Kidney (tissue), 14 donors: Measurements from ENCODE around the gene STX3. TPM values are rescaled to one million over a fixed set of nuclear protein-coding genes. Genes with fewer than 3 reads are reported as not detected.

Source experiments
- DNase-seq, 5 donors: peaks; one replicate each; pipeline ENCODE4 v3.0.0-alpha.2; 2013 to 2020
- FAIRE-seq: peaks from 2 replicates; lab custom pipeline; 2012; peaks lifted over from hg19 to GRCh38; lab: Jason Lieb, UNC
- H3K27ac ChIP-seq, 2 donors: one replicate each; pipeline ENCODE4 v1.7.0; 2013; ENCODE audit warnings: low read depth in 2 of 2, low read length in 2 of 2, inconsistent platforms in 1 of 2
- H3K27me3 ChIP-seq: one replicate; pipeline ENCODE4 v1.7.1; 2013; ENCODE audit warnings: low read length, inconsistent platforms; ENCODE audit not compliant: control insufficient read depth, insufficient read depth
- H3K36me3 ChIP-seq, 3 donors: one replicate each; pipeline versions ENCODE4 v1.7.0 to v1.7.1; 2013; ENCODE audit warnings: low read length in 3 of 3, control low read depth in 1 of 3, inconsistent platforms in 1 of 3; ENCODE audit not compliant: insufficient read depth in 3 of 3, control insufficient read depth in 2 of 3
- H3K4me1 ChIP-seq, 3 donors: one replicate each; pipeline versions ENCODE4 v1.7.0 to v1.7.1; 2013; ENCODE audit warnings: low read length in 3 of 3, inconsistent platforms in 1 of 3, low read depth in 1 of 3; ENCODE audit not compliant: control insufficient read depth in 2 of 3, insufficient read depth in 2 of 3
- H3K4me3 ChIP-seq, 3 donors: one replicate each; pipeline versions ENCODE4 v1.7.0 to v1.8.1; 2013; ENCODE audit warnings: low read length in 3 of 3, control low read depth in 1 of 3, inconsistent platforms in 1 of 3
- H3K9ac ChIP-seq, 3 donors: one replicate each; pipeline versions ENCODE4 v1.7.0 to v1.7.1; 2013; ENCODE audit warnings: low read length in 3 of 3, control low read depth in 1 of 3, inconsistent platforms in 1 of 3
- H3K9me3 ChIP-seq, 3 donors: one replicate each; pipeline versions ENCODE4 v1.7.0 to v1.7.1; 2013; ENCODE audit warnings: low read length in 3 of 3, control low read depth in 1 of 3, inconsistent platforms in 1 of 3; ENCODE audit not compliant: control insufficient read depth in 2 of 3, insufficient read depth in 1 of 3
- CTCF ChIP-seq: IDR thresholded peaks from 3 replicates; pipeline ENCODE4 v1.5.1; 2012; ENCODE audit warnings: mild to moderate bottlenecking, moderate library complexity, borderline replicate concordance; ENCODE audit not compliant: insufficient read depth; ENCODE audit errors: extremely low read depth
- intact Hi-C: fragments of 100-400 bp; cut with DNase I; formaldehyde crosslinking; loops from one replicate; pipeline ENCODE4 v1.11.1; 2022
- polyA plus RNA-seq: library from polyadenylated mRNA; stranded (reverse); fragments of 350-450 nt; fragmentation: Illumina TruSeq; extraction: RNeasy Lipid Tissue Mini Kit (QIAGEN cat#74804); gene quantifications from one replicate; pipeline ENCODE4 v1.2.3, GENCODE V29; 2014; ENCODE audit warnings: low read depth, low replicate concordance; ENCODE audit not compliant: insufficient read depth
- total RNA-seq: library from RNA; stranded (reverse); fragmentation: NEBNext Ultra II Directional; extraction: Animal tissue kit (Norgen Biotek cat#: 25700); gene quantifications from one replicate; pipeline ENCODE4 v1.2.1, GENCODE V29; 2021
- donor health status: control.
- donor health status: control.
- donor health status: control.
- donor health status: control.
- donor health status: control.
- donor health status: DM: yes; HTN: yes; CAD: no.
- donor health status: Normal renal cell carcinoma (clear cell type).

STX3 gene
- total and polyA plus RNA-seq, 2 donors from 2014 or later = 43.2 to 57.2 TPM

GRCh38 chr11:59760771-59761170 is 5.6 kb downstream of the STX3 start:
- no peak overlapping the region for H3K9ac ChIP-seq
- peak overlapping the region in 1 of 3 donors; percentile 32 for H3K4me3 ChIP-seq
- no peak for TF ChIP-seq CTCF
- intact Hi-C loops = no loop called here
- peaks cover 0 to 2% (median 0%) of the 10 kb centered on the region in 3 donors for H3K36me3 ChIP-seq
- no peaks in the 10 kb centered on the region for H3K9me3 ChIP-seq
- peak overlapping the region in 1 of 2 donors; percentile 23 for H3K27ac ChIP-seq
- H3K27me3 ChIP-seq = no peaks in the 10 kb centered on the region
- no peak for FAIRE-seq
- H3K4me1 ChIP-seq = peaks cover 0 to 29% (median 20%) of the 10 kb centered on the region in 3 donors
- peak in 1 of 5 donors; percentile 16 for DNase-seq

- TF ChIP-seq CTCF = no peak
- Histone ChIP-seq H3K36me3 (peaks cover 0 to 2% (median 0%) of the 10 kb centered on the region in 3 donors), H3K4me3 (no peak overlapping the region), H3K9ac (no peak overlapping the region), H3K27ac (no peak overlapping the region), H3K4me1 (peaks cover 0 to 28% (median 17%) of the 10 kb centered on the region in 3 donors), H3K9me3 (no peaks in the 10 kb centered on the region), H3K27me3 (no peaks in the 10 kb centered on the region)
- intact Hi-C loops = no loop called here
- DNase-seq (no peak), FAIRE-seq (no peak)
Observed at GRCh38 chr11:59761993-59762392, 6.8 kb downstream of the STX3 start.

GRCh38 chr11:59765068-59765735 is 10.0 kb downstream of the STX3 start:
- intact Hi-C loops = no loop called here
- Histone ChIP-seq H3K9ac (no peak overlapping the region), H3K4me3 (no peak overlapping the region), H3K36me3 (peaks cover 0 to 2% (median 0%) of the 10 kb centered on the region in 3 donors), H3K27ac (no peak overlapping the region), H3K27me3 (no peaks in the 10 kb centered on the region), H3K9me3 (no peaks in the 10 kb centered on the region), H3K4me1 (peaks cover 0 to 32% (median 19%) of the 10 kb centered on the region in 3 donors)
- TF ChIP-seq CTCF = no peak
- FAIRE-seq (no peak), DNase-seq (no peak)
